ENCODE results near the gene TPCN2.

Gene TPCN2

DNA sequence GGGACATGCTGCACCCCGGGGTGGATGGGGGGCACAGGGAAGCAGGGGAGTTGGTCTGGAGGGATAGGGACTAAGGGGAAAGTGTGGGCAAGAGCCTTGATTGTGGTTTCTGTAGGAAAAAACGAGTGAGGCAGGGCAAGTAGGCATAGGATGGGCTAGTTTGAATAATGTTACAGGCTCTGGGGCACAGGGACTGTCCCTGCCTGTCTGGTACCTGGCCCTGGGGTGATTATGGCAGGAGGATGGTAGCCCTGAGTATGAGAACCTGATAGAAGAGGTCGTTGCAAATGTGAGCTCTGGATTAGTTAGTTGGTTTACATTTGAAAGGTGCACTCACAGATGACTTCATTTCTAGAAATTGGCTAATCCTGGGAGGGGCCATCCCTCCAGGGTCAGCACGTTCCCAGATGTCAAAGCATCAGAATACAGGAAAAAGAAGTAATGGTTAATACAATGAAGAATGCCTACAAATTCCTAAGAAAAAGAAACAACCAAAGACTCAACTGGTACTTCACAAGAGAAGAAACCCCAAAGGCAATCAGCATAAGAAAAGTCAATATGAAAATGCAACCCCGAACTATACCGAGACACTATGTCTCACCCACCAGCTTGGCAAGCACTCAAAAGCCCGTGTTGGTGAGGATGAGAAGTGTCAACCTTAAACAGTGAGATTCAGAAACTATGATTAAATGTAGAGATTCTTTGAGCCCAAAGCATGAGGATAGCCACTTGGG lies 95.8 kb downstream of the TPCN2 start:
- Histone ChIP-seq H2BK5ac (ENCODE audit: low read depth, low read length, poor library complexity) (no peak overlapping the region), H2BK12ac (ENCODE audit: low read length) (no peak overlapping the region), H3K18ac (ENCODE audit: low read length) (no peak overlapping the region), H4K91ac (ENCODE audit: low read depth, low read length) (no peak overlapping the region), H2AK5ac (ENCODE audit: low read length) (no peak overlapping the region), H3K36me3 (ENCODE audit: control insufficient read depth in 1 of 2, insufficient read depth in 2 of 2, low read length in 2 of 2) (no peaks in the 10 kb centered on the region), H4K12ac (ENCODE audit: low read depth, low read length) (no peak overlapping the region), H2AFZ (ENCODE audit: insufficient read depth, low read length, poor library complexity) (no peak overlapping the region), H3K27ac (ENCODE audit: low read depth, low read length) (no peak overlapping the region), H3K79me2 (ENCODE audit: control insufficient read depth, insufficient read depth, low read length, poor library complexity) (no peaks in the 10 kb centered on the region), H3K4me3 (ENCODE audit: low read depth, low read length) (no peak overlapping the region), H3K4ac (ENCODE audit: low read depth, low read length) (no peak overlapping the region), H2BK120ac (ENCODE audit: insufficient read depth, low read length, poor library complexity) (no peak overlapping the region), H4K8ac (ENCODE audit: low read depth, low read length) (no peak overlapping the region), H3K79me1 (ENCODE audit: low read length) (no peaks in the 10 kb centered on the region), H3K9me3 (ENCODE audit: insufficient read depth, low read depth, low read length) (peaks cover 6% of the 10 kb centered on the region), H3K14ac (ENCODE audit: low read length) (no peak overlapping the region), H3K9ac (ENCODE audit: low read length) (no peak overlapping the region), H3K4me2 (ENCODE audit: low read length) (no peak overlapping the region), H3K4me1 (ENCODE audit: control insufficient read depth in 1 of 2, insufficient read depth in 2 of 2, low read length in 2 of 2) (no peaks in the 10 kb centered on the region), H3K27me3 (ENCODE audit: insufficient read depth, low read length) (no peaks in the 10 kb centered on the region), H3K23ac (ENCODE audit: low read length) (no peak overlapping the region)
- no peak for DNase-seq
- WGBS (ENCODE audit: extremely low coverage, insufficient coverage, insufficient read length): no CpG with 5 or more reads among the region's 7 CpGs

DNA sequence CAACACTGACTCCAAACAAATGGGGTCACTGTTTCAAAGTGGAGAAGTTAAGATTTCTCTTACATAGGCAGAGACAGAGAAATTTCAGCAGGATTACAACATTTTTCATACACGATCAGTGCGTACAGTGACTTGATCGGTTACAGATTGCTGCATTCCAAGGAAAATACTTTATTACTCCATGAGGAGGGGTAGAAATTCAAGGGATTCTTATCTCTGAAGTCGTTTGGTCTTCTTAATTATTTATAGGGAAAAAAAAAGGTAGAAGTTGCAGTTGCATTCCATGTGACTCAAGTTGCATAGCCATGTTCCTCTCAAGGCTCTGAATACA lies 96.3 kb downstream of the TPCN2 start:
- H3K79me2 ChIP-seq (ENCODE audit: control insufficient read depth, insufficient read depth, low read length, poor library complexity): no peaks in the 10 kb centered on the region
- no peaks in the 10 kb centered on the region for H3K4me1 ChIP-seq (ENCODE audit: control insufficient read depth in 1 of 2, insufficient read depth in 2 of 2, low read length in 2 of 2)
- no peak overlapping the region for H4K8ac ChIP-seq (ENCODE audit: low read depth, low read length)

DNA sequence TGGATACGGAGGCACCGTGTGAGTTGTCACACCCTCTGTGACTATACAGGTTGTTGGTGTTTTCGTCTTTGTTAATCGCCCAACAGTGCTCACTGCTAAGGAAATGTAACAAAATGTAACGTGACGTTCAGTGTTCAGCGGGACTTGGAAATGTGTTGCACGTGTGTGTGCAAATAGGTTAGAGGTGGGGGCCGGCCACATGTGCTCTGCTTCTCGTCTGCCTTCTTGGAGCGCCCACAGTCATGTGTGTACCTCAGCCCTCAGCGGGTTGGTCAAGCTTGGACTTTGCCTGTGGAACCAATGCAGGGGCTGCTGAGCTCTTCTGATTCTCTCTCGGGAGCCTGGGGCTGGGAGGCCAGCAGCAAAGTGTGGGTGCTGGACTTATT lies 99.6 kb downstream of the TPCN2 start:
- Histone ChIP-seq H2BK12ac (ENCODE audit: low read length) (no peak overlapping the region), H2BK120ac (ENCODE audit: insufficient read depth, low read length, poor library complexity) (no peak overlapping the region), H3K4me3 (ENCODE audit: low read depth, low read length) (no peak overlapping the region), H3K36me3 (ENCODE audit: control insufficient read depth in 1 of 2, insufficient read depth in 2 of 2, low read length in 2 of 2) (no peaks in the 10 kb centered on the region), H4K12ac (ENCODE audit: low read depth, low read length) (no peak overlapping the region), H3K23ac (ENCODE audit: low read length) (no peak overlapping the region), H3K18ac (ENCODE audit: low read length) (no peak overlapping the region), H3K9ac (ENCODE audit: low read length) (no peak overlapping the region), H2AK5ac (ENCODE audit: low read length) (no peak overlapping the region), H3K27ac (ENCODE audit: low read depth, low read length) (no peak overlapping the region), H3K9me3 (ENCODE audit: insufficient read depth, low read depth, low read length) (peaks cover 8% of the 10 kb centered on the region), H3K79me2 (ENCODE audit: control insufficient read depth, insufficient read depth, low read length, poor library complexity) (no peaks in the 10 kb centered on the region), H4K91ac (ENCODE audit: low read depth, low read length) (no peak overlapping the region), H3K14ac (ENCODE audit: low read length) (no peak overlapping the region), H2BK5ac (ENCODE audit: low read depth, low read length, poor library complexity) (no peak overlapping the region), H3K79me1 (ENCODE audit: low read length) (no peaks in the 10 kb centered on the region), H3K4me2 (ENCODE audit: low read length) (no peak overlapping the region), H3K4me1 (ENCODE audit: control insufficient read depth in 1 of 2, insufficient read depth in 2 of 2, low read length in 2 of 2) (no peaks in the 10 kb centered on the region), H3K27me3 (ENCODE audit: insufficient read depth, low read length) (no peaks in the 10 kb centered on the region), H2AFZ (ENCODE audit: insufficient read depth, low read length, poor library complexity) (no peak overlapping the region), H4K8ac (ENCODE audit: low read depth, low read length) (no peak overlapping the region), H3K4ac (ENCODE audit: low read depth, low read length) (no peak overlapping the region)
- no CpG with 5 or more reads among the region's 13 CpGs for WGBS (ENCODE audit: extremely low coverage, insufficient coverage, insufficient read length)
- no peak for DNase-seq

More for the DNA sequence above, 96.3 kb downstream of the TPCN2 start:
- Histone ChIP-seq H2AFZ (ENCODE audit: insufficient read depth, low read length, poor library complexity) (no peak overlapping the region), H4K12ac (ENCODE audit: low read depth, low read length) (no peak overlapping the region), H2AK5ac (ENCODE audit: low read length) (no peak overlapping the region), H3K23ac (ENCODE audit: low read length) (no peak overlapping the region), H3K9me3 (ENCODE audit: insufficient read depth, low read depth, low read length) (peaks cover 8% of the 10 kb centered on the region), H4K91ac (ENCODE audit: low read depth, low read length) (no peak overlapping the region), H3K18ac (ENCODE audit: low read length) (no peak overlapping the region), H3K36me3 (ENCODE audit: control insufficient read depth in 1 of 2, insufficient read depth in 2 of 2, low read length in 2 of 2) (no peaks in the 10 kb centered on the region), H3K14ac (ENCODE audit: low read length) (no peak overlapping the region), H3K4me3 (ENCODE audit: low read depth, low read length) (no peak overlapping the region), H3K9ac (ENCODE audit: low read length) (no peak overlapping the region), H3K27me3 (ENCODE audit: insufficient read depth, low read length) (no peaks in the 10 kb centered on the region), H2BK5ac (ENCODE audit: low read depth, low read length, poor library complexity) (no peak overlapping the region), H2BK120ac (ENCODE audit: insufficient read depth, low read length, poor library complexity) (no peak overlapping the region), H3K27ac (ENCODE audit: low read depth, low read length) (no peak overlapping the region), H3K4ac (ENCODE audit: low read depth, low read length) (no peak overlapping the region), H3K4me2 (ENCODE audit: low read length) (no peak overlapping the region), H3K79me1 (ENCODE audit: low read length) (no peaks in the 10 kb centered on the region), H2BK12ac (ENCODE audit: low read length) (no peak overlapping the region)
- no CpG with 5 or more reads among the region's 4 CpGs for WGBS (ENCODE audit: extremely low coverage, insufficient coverage, insufficient read length)
- no peak for DNase-seq

DNA sequence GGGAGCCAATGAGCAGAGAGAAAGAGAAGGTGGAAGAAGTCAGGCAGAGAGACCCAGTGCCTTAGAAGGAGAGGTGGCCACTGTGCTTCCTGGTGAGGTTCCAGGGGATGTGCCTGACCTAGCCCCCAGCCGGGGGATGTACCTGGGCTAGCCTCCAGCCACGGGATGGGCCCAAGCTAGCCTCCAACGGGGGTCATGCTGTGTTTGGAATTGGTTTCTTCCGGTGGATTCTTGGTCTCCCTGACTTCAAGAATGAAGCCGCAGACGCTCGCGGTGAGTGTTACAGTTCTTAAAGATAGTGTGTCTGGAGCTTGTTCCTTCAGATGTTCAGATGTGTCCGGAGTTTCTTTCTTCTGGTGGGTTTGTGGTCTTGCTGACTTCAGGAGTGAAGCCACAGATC lies 100.1 kb downstream of the TPCN2 start:
- Histone ChIP-seq H3K27me3 (ENCODE audit: insufficient read depth, low read length) (no peaks in the 10 kb centered on the region), H3K79me2 (ENCODE audit: control insufficient read depth, insufficient read depth, low read length, poor library complexity) (no peaks in the 10 kb centered on the region), H3K4me1 (ENCODE audit: control insufficient read depth in 1 of 2, insufficient read depth in 2 of 2, low read length in 2 of 2) (no peaks in the 10 kb centered on the region), H2BK5ac (ENCODE audit: low read depth, low read length, poor library complexity) (no peak overlapping the region), H3K23ac (ENCODE audit: low read length) (no peak overlapping the region), H4K91ac (ENCODE audit: low read depth, low read length) (no peak overlapping the region), H2BK12ac (ENCODE audit: low read length) (no peak overlapping the region), H3K9me3 (ENCODE audit: insufficient read depth, low read depth, low read length) (peaks cover 8% of the 10 kb centered on the region), H3K27ac (ENCODE audit: low read depth, low read length) (no peak overlapping the region), H3K4me3 (ENCODE audit: low read depth, low read length) (no peak overlapping the region), H2AK5ac (ENCODE audit: low read length) (no peak overlapping the region), H3K36me3 (ENCODE audit: control insufficient read depth in 1 of 2, insufficient read depth in 2 of 2, low read length in 2 of 2) (no peaks in the 10 kb centered on the region), H4K12ac (ENCODE audit: low read depth, low read length) (no peak overlapping the region), H3K79me1 (ENCODE audit: low read length) (no peaks in the 10 kb centered on the region), H3K4ac (ENCODE audit: low read depth, low read length) (no peak overlapping the region), H3K9ac (ENCODE audit: low read length) (no peak overlapping the region), H3K4me2 (ENCODE audit: low read length) (no peak overlapping the region), H3K18ac (ENCODE audit: low read length) (no peak overlapping the region), H4K8ac (ENCODE audit: low read depth, low read length) (no peak overlapping the region), H2AFZ (ENCODE audit: insufficient read depth, low read length, poor library complexity) (no peak overlapping the region), H2BK120ac (ENCODE audit: insufficient read depth, low read length, poor library complexity) (no peak overlapping the region), H3K14ac (ENCODE audit: low read length) (no peak overlapping the region)
- DNase-seq: no peak
- no CpG with 5 or more reads among the region's 9 CpGs for WGBS (ENCODE audit: extremely low coverage, insufficient coverage, insufficient read length)

Measured in trophoblast cell (in vitro differentiated cells and primary cell).